CD4-positive, alpha-beta T cell (primary cell): ENCODE data around the gene CCDC178. TPM values are rescaled to one million over a fixed set of nuclear protein-coding genes. Genes with fewer than 3 reads are reported as not detected.
"Not testable (repeated sequence)": the region's sequence is repeated elsewhere in the genome, so short reads cannot be mapped to it uniquely, and the experiment has no call there.

Experiments
- ATAC-seq: fragments of 200-7000 bp; cut with Tn5 transposase; one replicate; pipeline ENCODE4 v1.10.0; 2022; ENCODE audit warnings: mild to moderate bottlenecking; ENCODE audit not compliant: poor library complexity
- CTCF ChIA-PET: fragments of 350-600 bp; sonication (Branson Sonifier 250); formaldehyde crosslinking; loops from one replicate; lab custom pipeline; 2021; ENCODE audit warnings: antibody characterized with exemption, inconsistent platforms; lab: Charles Lee
- POLR2A ChIA-PET: fragments of 350-600 bp; sonication (Branson Sonifier 250); formaldehyde crosslinking; loops from one replicate; lab custom pipeline; 2021; ENCODE audit warnings: antibody characterized with exemption, inconsistent platforms; lab: Charles Lee
- DNase-seq, 14 experiments: peaks; one replicate each; pipeline ENCODE4 v3.0.0-alpha.2; 2013 to 2020; ENCODE audit warnings: mixed read lengths in 2 of 14
- H3K27ac ChIP-seq, 2 donors: one replicate each; pipeline versions ENCODE4 v1.5.1 to v1.7.0; 2013; ENCODE audit warnings: low read length in 2 of 2, low read depth in 1 of 2, mild to moderate bottlenecking in 1 of 2
- H3K27me3 ChIP-seq, 2 experiments: 1 replicate in 1 of 2; 2 replicates in 1 of 2; pipeline versions ENCODE4 v1.6.1 to v1.7.0; 2013; ENCODE audit warnings: low read length in 2 of 2, control low read depth in 1 of 2, mild to moderate bottlenecking in 1 of 2, moderate library complexity in 1 of 2; ENCODE audit not compliant: insufficient read depth in 2 of 2, control insufficient read depth in 1 of 2
- H3K36me3 ChIP-seq: one replicate; pipeline ENCODE4 v1.6.1; 2013; ENCODE audit warnings: low read length, control low read depth; ENCODE audit not compliant: insufficient read depth
- H3K4me1 ChIP-seq: one replicate; pipeline ENCODE4 v1.6.1; 2013; ENCODE audit warnings: low read length, control low read depth; ENCODE audit not compliant: insufficient read depth
- H3K4me3 ChIP-seq: one replicate; pipeline ENCODE4 v1.5.1; 2013; ENCODE audit warnings: mild to moderate bottlenecking, low read length, moderate library complexity
- H3K9me3 ChIP-seq, 2 experiments: 1 replicate in 1 of 2; 2 replicates in 1 of 2; pipeline versions ENCODE4 v1.6.1 to v1.7.0; 2013; ENCODE audit warnings: low read length in 2 of 2, mild to moderate bottlenecking in 2 of 2, control low read depth in 1 of 2, moderate library complexity in 1 of 2; ENCODE audit not compliant: control insufficient read depth in 1 of 2, insufficient read depth in 1 of 2
- H3K27ac Mint-ChIP-seq: one replicate; pipeline ENCODE4 v1.8.0; 2020; ENCODE audit warnings: mixed read lengths
- H3K27me3 Mint-ChIP-seq: one replicate; pipeline ENCODE4 v1.8.0; 2021; ENCODE audit warnings: mixed read lengths
- H3K36me3 Mint-ChIP-seq: one replicate; pipeline ENCODE4 v1.8.0; 2021; ENCODE audit warnings: low read depth, mixed read lengths
- H3K4me1 Mint-ChIP-seq: one replicate; pipeline ENCODE4 v1.8.0; 2021; ENCODE audit warnings: low read depth, mixed read lengths
- H3K4me3 Mint-ChIP-seq: one replicate; pipeline ENCODE4 v1.8.0; 2020; ENCODE audit warnings: mild to moderate bottlenecking, mixed read lengths
- H3K9me3 Mint-ChIP-seq: one replicate; pipeline ENCODE4 v1.8.0; 2020; ENCODE audit warnings: mixed read lengths
- CTCF ChIP-seq: fragments of 200-600 bp; IDR thresholded peaks from one replicate; pipeline ENCODE4 v1.8.0; 2022; ENCODE audit warnings: antibody characterized with exemption, mild to moderate bottlenecking
- intact Hi-C, 2 experiments: fragments of 100-400 bp; cut with DNase I in 1 of 2; cut with micrococcal nuclease in 1 of 2; formaldehyde crosslinking; loops; one replicate each; pipeline versions ENCODE4 v1.15.1 to v1.9.0; 2023 to 2025; cut with DNase I, micrococcal nuclease
- total RNA-seq, 174 experiments: library from RNA in 2 of 174; stranded (reverse) in 2 of 174; gene quantifications; one replicate each; pipeline ENCODE4 v1.2.3 and lab custom pipeline; 2021 to 2026

The CCDC178 gene
- total RNA-seq, 2 experiments from 2014 or later, result not detected

- H3K27me3 Mint-ChIP-seq, result no peaks in the 10 kb centered on the region
- H3K4me3 Mint-ChIP-seq, result no peak overlapping the region
- CTCF ChIA-PET, result no interaction called here
- no peak overlapping the region for H3K27ac Mint-ChIP-seq
- POLR2A ChIA-PET, result no interaction called here
- H3K4me1 Mint-ChIP-seq, result no peaks in the 10 kb centered on the region
- DNase-seq, result no peak
- no peak for ATAC-seq
- H3K36me3 Mint-ChIP-seq, result no peaks in the 10 kb centered on the region
- H3K9me3 Mint-ChIP-seq, result peaks cover 10% of the 10 kb centered on the region
- Histone ChIP-seq H3K4me3 (no peak overlapping the region), H3K9me3 (no peaks in the 10 kb centered on the region), H3K4me1 (no peaks in the 10 kb centered on the region), H3K27ac (no peak overlapping the region), H3K27me3 (no peaks in the 10 kb centered on the region), H3K36me3 (no peaks in the 10 kb centered on the region)
- no peak for TF ChIP-seq CTCF
- intact Hi-C loops, result no loop called here
These were observed 85.3 kb downstream of the CCDC178 start for GRCh38 chr18:33355263-33355662.

- Mint-ChIP-seq H3K36me3 (no peaks in the 10 kb centered on the region), H3K27me3 (no peaks in the 10 kb centered on the region), H3K4me1 (no peaks in the 10 kb centered on the region), H3K4me3 (no peak overlapping the region), H3K9me3 (peaks cover 4% of the 10 kb centered on the region), H3K27ac (no peak overlapping the region)
- no peaks in the 10 kb centered on the region for H3K27me3 ChIP-seq
- H3K4me3 ChIP-seq, result no peak overlapping the region
- POLR2A ChIA-PET, result no interaction called here
- H3K27ac ChIP-seq, result no peak overlapping the region
- intact Hi-C loops, result no loop called here
- peaks cover 0 to 3% of the 10 kb centered on the region in 2 experiments for H3K9me3 ChIP-seq
- H3K36me3 ChIP-seq, result no peaks in the 10 kb centered on the region
- ATAC-seq, result no peak
- no peak for DNase-seq
- TF ChIP-seq CTCF, result no peak
- CTCF ChIA-PET, result no interaction called here
- H3K4me1 ChIP-seq, result no peaks in the 10 kb centered on the region
These were observed 90.3 kb downstream of the CCDC178 start for GRCh38 chr18:33350256-33350655.

GRCh38 chr18:33339733-33340132 lies 100.8 kb downstream of the CCDC178 start:
- H3K27me3 Mint-ChIP-seq, H3K27ac Mint-ChIP-seq, POLR2A ChIA-PET, H3K4me1 Mint-ChIP-seq, H3K27me3 ChIP-seq, DNase-seq, H3K9me3 ChIP-seq, H3K36me3 Mint-ChIP-seq, H3K4me1 ChIP-seq, H3K27ac ChIP-seq, ATAC-seq, H3K4me3 Mint-ChIP-seq, H3K4me3 ChIP-seq, H3K36me3 ChIP-seq, intact Hi-C loops, CTCF ChIA-PET: not testable (repeated sequence)
- peaks cover 15% of the 10 kb centered on the region for H3K9me3 Mint-ChIP-seq

- Histone ChIP-seq H3K27me3 (no peaks in the 10 kb centered on the region), H3K9me3 (no peaks in the 10 kb centered on the region), H3K36me3 (no peaks in the 10 kb centered on the region), H3K4me1 (no peaks in the 10 kb centered on the region), H3K27ac (no peak overlapping the region), H3K4me3 (no peak overlapping the region)
- Mint-ChIP-seq H3K4me1 (no peaks in the 10 kb centered on the region), H3K27me3 (no peaks in the 10 kb centered on the region), H3K9me3 (peaks cover 11% of the 10 kb centered on the region), H3K36me3 (no peaks in the 10 kb centered on the region), H3K4me3 (no peak overlapping the region), H3K27ac (no peak overlapping the region)
- intact Hi-C loops, result no loop called here
- DNase-seq (no peak), ATAC-seq (no peak)
- POLR2A ChIA-PET, result no interaction called here
- CTCF ChIA-PET, result no interaction called here
- TF ChIP-seq CTCF, result no peak
These were observed 105.7 kb downstream of the CCDC178 start for GRCh38 chr18:33334781-33335180.
